HepG2 (cell line): ENCODE results near the gene RIMOC1. TPM values are rescaled to one million over a fixed set of nuclear protein-coding genes. Genes with fewer than 3 reads are reported as not detected.

Source experiments
- ATAC-seq: fragments of 200-7000 bp; cut with Tn5 transposase; 3 replicates; pipeline ENCODE4 v1.9.1; 2020; ENCODE audit warnings: mild to moderate bottlenecking, moderate library complexity
- BruUV-seq: library from RNA; stranded (reverse); fragments of 400-500 nt; replicated peaks from 2 replicates; lab custom pipeline; 2021; lab: Mats Ljungman, UMichigan
- CTCF ChIA-PET: fragments of 300-600 bp; formaldehyde crosslinking; extraction: SDS; loops from one replicate; lab custom pipeline; 2021; ENCODE audit warnings: low total read pairs, inconsistent platforms, low intra/inter-chr PET ratio; lab: Yijun Ruan, JAX
- POLR2A ChIA-PET: fragments of 350-600 bp; sonication (Branson Sonifier 250); formaldehyde crosslinking; loops from one replicate; lab custom pipeline; 2020; ENCODE audit warnings: antibody characterized with exemption, inconsistent platforms; lab: Yijun Ruan, JAX
- DNase-seq: peaks from one replicate; pipeline ENCODE4 v3.0.0-alpha.2; 2015; ENCODE audit warnings: low spot score
- FAIRE-seq: peaks from 3 replicates; lab custom pipeline; 2011; peaks lifted over from hg19 to GRCh38; lab: Jason Lieb, UNC
- H2AFZ ChIP-seq: one replicate; pipeline ENCODE4 v1.6.1; 2011; ENCODE audit warnings: low read length, inconsistent platforms
- H3K27ac ChIP-seq: fragments of 300-600 bp; 3 replicates; pipeline ENCODE4 v1.8.0; 2011; ENCODE audit warnings: mixed run types, mild to moderate bottlenecking, mixed read lengths, low read length, inconsistent platforms; ENCODE audit not compliant: insufficient read depth; ENCODE audit errors: extremely low read length
- H3K27me3 ChIP-seq, 2 experiments: fragments of 200-600 bp in 1 of 2; 2 replicates in 1 of 2; 3 replicates in 1 of 2; pipeline versions ENCODE4 v1.6.0 to v1.8.0; 2011; ENCODE audit warnings: low read length in 2 of 2, mild to moderate bottlenecking in 2 of 2, moderate library complexity in 2 of 2, inconsistent platforms in 1 of 2; ENCODE audit not compliant: insufficient read depth in 2 of 2, control insufficient read depth in 1 of 2
- H3K36me3 ChIP-seq, 2 experiments: fragments of 200-600 bp in 1 of 2; replicated peaks in 1 of 2; 2 replicates in 1 of 2; 3 replicates in 1 of 2; pipeline versions ENCODE4 v1.5.1 to v1.8.0; 2011; ENCODE audit warnings: low read length in 2 of 2, inconsistent platforms in 1 of 2; ENCODE audit not compliant: insufficient read depth in 2 of 2, control insufficient read depth in 1 of 2
- H3K4me1 ChIP-seq: 2 replicates; pipeline ENCODE4 v1.5.1; 2012; ENCODE audit warnings: low read length, inconsistent platforms; ENCODE audit not compliant: insufficient read depth
- H3K4me2 ChIP-seq: 2 replicates; pipeline ENCODE4 v1.6.0; 2011; ENCODE audit warnings: low read depth, low read length, inconsistent platforms
- H3K4me3 ChIP-seq, 3 experiments: fragments of 200-600 bp in 1 of 3; sonication (generic), shearing (Covaris generic) in 1 of 3; replicated peaks in 1 of 3; 2 replicates each; pipeline ENCODE4 v1.5.1; 2011 to 2016; ENCODE audit warnings: low read length in 3 of 3, inconsistent platforms in 2 of 3, low read depth in 2 of 3, mild to moderate bottlenecking in 2 of 3, control low read depth in 1 of 3, mixed read lengths in 1 of 3; ENCODE audit not compliant: insufficient read depth in 1 of 3
- H3K79me2 ChIP-seq: one replicate; pipeline ENCODE4 v1.6.1; 2011; ENCODE audit warnings: low read length, inconsistent platforms; ENCODE audit not compliant: insufficient read depth
- H3K9ac ChIP-seq: 2 replicates; pipeline ENCODE4 v1.6.0; 2011; ENCODE audit warnings: mild to moderate bottlenecking, low read depth, low read length, inconsistent platforms; ENCODE audit not compliant: insufficient read depth
- H3K9me3 ChIP-seq: 2 replicates; pipeline ENCODE4 v1.5.1; 2012; ENCODE audit warnings: mild to moderate bottlenecking, low read length
- H4K20me1 ChIP-seq: 2 replicates; pipeline ENCODE4 v1.6.0; 2011; ENCODE audit warnings: inconsistent platforms, mild to moderate bottlenecking, low read length, moderate library complexity; ENCODE audit not compliant: insufficient read depth
- ARID3A ChIP-seq: IDR thresholded peaks from 2 replicates; pipeline ENCODE4 v1.6.1; 2012; ENCODE audit warnings: low read depth, low read length, improper control_type of control experiment
- ARID4A ChIP-seq: sonication (generic); formaldehyde crosslinking; IDR thresholded peaks from 2 replicates; pipeline ENCODE4 v1.5.0; 2020; ENCODE audit warnings: mild to moderate bottlenecking, missing genetic modification reagents, borderline replicate concordance
- DDIT3 ChIP-seq: sonication (generic); formaldehyde crosslinking; IDR thresholded peaks from 2 replicates; pipeline ENCODE4 v1.4.0; 2020; ENCODE audit warnings: mild to moderate bottlenecking, missing genetic modification reagents
- IRX3 ChIP-seq: sonication (generic); formaldehyde crosslinking; IDR thresholded peaks from 2 replicates; pipeline ENCODE4 v1.8.1; 2023; ENCODE audit warnings: mild to moderate bottlenecking, low read depth, missing genetic modification reagents, borderline replicate concordance
- MTA3 ChIP-seq: sonication (generic); formaldehyde crosslinking; IDR thresholded peaks from 2 replicates; pipeline ENCODE4 v1.4.0; 2020; ENCODE audit warnings: missing genetic modification reagents
- TSC22D2 ChIP-seq: sonication (generic); formaldehyde crosslinking; IDR thresholded peaks from 2 replicates; pipeline ENCODE4 v1.5.1; 2020; ENCODE audit warnings: missing genetic modification reagents, mild to moderate bottlenecking, borderline replicate concordance
- ZBTB46 ChIP-seq: sonication (generic); formaldehyde crosslinking; IDR thresholded peaks from 2 replicates; pipeline ENCODE4 v1.4.0; 2020; ENCODE audit warnings: mild to moderate bottlenecking, missing genetic modification reagents, borderline replicate concordance
- ZNF382 ChIP-seq: sonication (generic); formaldehyde crosslinking; IDR thresholded peaks from 2 replicates; pipeline ENCODE4 v1.5.0; 2020; ENCODE audit warnings: missing genetic modification reagents, mild to moderate bottlenecking, borderline replicate concordance
- ZNF564 ChIP-seq: sonication (generic); formaldehyde crosslinking; IDR thresholded peaks from 2 replicates; pipeline ENCODE4 v1.8.1; 2023; ENCODE audit warnings: mild to moderate bottlenecking, missing genetic modification reagents
- ZNF800 ChIP-seq: sonication (generic); formaldehyde crosslinking; IDR thresholded peaks from 2 replicates; pipeline ENCODE4 v1.4.0; 2020; ENCODE audit warnings: missing genetic modification reagents
- ZNF841 ChIP-seq: sonication (generic); formaldehyde crosslinking; IDR thresholded peaks from 2 replicates; pipeline ENCODE4 v1.8.1; 2023; ENCODE audit warnings: missing genetic modification reagents, borderline replicate concordance
- in situ Hi-C: cut with HindIII; loops from 2 replicates; pipeline ENCODE4 v1.10.0; 2017; ENCODE audit warnings: low pct_unique_long_range_greater_than_20kb; ENCODE audit not compliant: extremely low pct_ligation_motif_present
- intact Hi-C: fragments of 100-400 bp; cut with micrococcal nuclease; formaldehyde crosslinking; loops from one replicate; pipeline ENCODE4 v1.10.0; 2022; ENCODE audit not compliant: unreplicated experiment
- polyA plus RNA-seq, 8 experiments: library from polyadenylated mRNA; depleted of rRNA in 3 of 8; stranded (reverse) in 7 of 8; unstranded in 1 of 8; fragments of >200 nt; fragmentation: Illumina TruSeq in 4 of 8; extraction: Trizol in 4 of 8; gene quantifications; 2 replicates each; pipeline versions ENCODE4 v1.2.1 to v1.2.3, GENCODE V29; 2011 to 2016; ENCODE audit warnings: low read depth in 4 of 8, missing spikeins in 1 of 8, mixed read lengths in 1 of 8; ENCODE audit not compliant: insufficient read depth in 1 of 8
- total RNA-seq, 5 experiments: library from RNA; depleted of rRNA; stranded (reverse); fragments of >200 nt; fragmentation: Illumina TruSeq; extraction: Trizol; gene quantifications; 2 replicates each; pipeline ENCODE4 v1.2.3, GENCODE V29; 2016; ENCODE audit warnings: low read depth in 1 of 5

Gene RIMOC1
- total and polyA plus RNA-seq, 2 of the 13 experiments (the other 11 are each of a cell fraction or from before 2014, with no cell fraction given): 16.3 to 16.9 TPM

GRCh38 chr5:41874512-41875060 lies 29.6 kb upstream of the RIMOC1 start (continued):
- no peak for TF ChIP-seq IRX3 (CRISPR knock-in tag)

- Histone ChIP-seq H2AFZ (no peak overlapping the region), H3K27ac (no peak overlapping the region), H3K36me3 (no peaks in the 10 kb centered on the region), H4K20me1 (no peaks in the 10 kb centered on the region), H3K9ac (no peak overlapping the region), H3K4me3 (no peak overlapping the region), H3K27me3 (peaks cover 0 to 8% of the 10 kb centered on the region in 2 experiments; a peak in 2 of 5 replicates), H3K4me1 (peaks cover 28% of the 10 kb centered on the region), H3K4me2 (no peak overlapping the region), H3K9me3 (no peaks in the 10 kb centered on the region), H3K79me2 (no peaks in the 10 kb centered on the region)
- in situ Hi-C loops (no loop called here), intact Hi-C loops (no loop called here)
- BruUV-seq: no TSS peak
- FAIRE-seq (no peak), ATAC-seq (no peak), DNase-seq (no peak)
- CTCF ChIA-PET: no interaction called here
- POLR2A ChIA-PET: no interaction called here
- TF ChIP-seq ZNF841 (CRISPR knock-in tag): no peak
- no peak for TF ChIP-seq ARID4A (CRISPR knock-in tag)
- no peak for TF ChIP-seq ARID3A
- TF ChIP-seq TSC22D2 (CRISPR knock-in tag): no peak
- no peak for TF ChIP-seq MTA3
- no peak for TF ChIP-seq ZNF564 (CRISPR knock-in tag)
- no peak for TF ChIP-seq ZBTB46 (CRISPR knock-in tag)
- TF ChIP-seq ZNF800 (CRISPR knock-in tag): no peak
- no peak for TF ChIP-seq ZNF382 (CRISPR knock-in tag)
- TF ChIP-seq DDIT3 (CRISPR knock-in tag): no peak
Measured at GRCh38 chr5:41875121-41875520, 29.0 kb upstream of the RIMOC1 start.
